Measurements from ENCODE around the gene BUB1B. TPM values are rescaled to one million over a fixed set of nuclear protein-coding genes. Genes with fewer than 3 reads are reported as not detected.
A peak's percentile ranks its signal among the peaks of the same experiment; 100 is the strongest.
"Not testable (repeated sequence)": the region's sequence is repeated elsewhere in the genome, so short reads cannot be mapped to it uniquely, and the experiment has no call there.

BUB1B gene
- total RNA-seq, 2 experiments from 2014 or later, result 102 to 106 TPM

- H3K4me1 Mint-ChIP-seq (ENCODE audit: low read depth); H3K4me3 Mint-ChIP-seq; H3K27ac Mint-ChIP-seq; H3K27me3 Mint-ChIP-seq (ENCODE audit: low read depth); intact Hi-C loops (cut with micrococcal nuclease); H3K9me3 Mint-ChIP-seq; DNase-seq; H3K36me3 Mint-ChIP-seq (ENCODE audit: low read depth): not testable (repeated sequence)
- CTCF ChIA-PET, result interaction anchor here (0.8 to 1.3 kb wide), 4 partner anchors 11 to 79 kb away, joined by 3 to 5 read pairs (median 3); no protein-coding TSS in a partner anchor
These were observed 36.5 kb upstream of the BUB1B start for GRCh38 chr15:40124333-40124732.

GRCh38 chr15:40124807-40125285 lies 36.0 kb upstream of the BUB1B start:
- H3K27me3 Mint-ChIP-seq (ENCODE audit: low read depth); H3K36me3 Mint-ChIP-seq (ENCODE audit: low read depth); H3K4me1 Mint-ChIP-seq (ENCODE audit: low read depth); H3K4me3 Mint-ChIP-seq; intact Hi-C loops (cut with micrococcal nuclease); H3K27ac Mint-ChIP-seq; DNase-seq; H3K9me3 Mint-ChIP-seq: not testable (repeated sequence)
- CTCF ChIA-PET, result interaction anchor here (0.8 to 1.1 kb wide), 3 partner anchors 10 to 79 kb away, joined by 3 read pairs; no protein-coding TSS in a partner anchor

GRCh38 chr15:40125950-40126349 lies 34.9 kb upstream of the BUB1B start:
- Mint-ChIP-seq H3K27me3 (ENCODE audit: low read depth) (no peaks in the 10 kb centered on the region), H3K9me3 (no peaks in the 10 kb centered on the region), H3K4me1 (ENCODE audit: low read depth) (no peaks in the 10 kb centered on the region), H3K27ac (no peak overlapping the region), H3K36me3 (ENCODE audit: low read depth) (no peaks in the 10 kb centered on the region), H3K4me3 (no peak overlapping the region)
- DNase-seq, result no peak
- intact Hi-C loops (cut with micrococcal nuclease), result no loop called here
- CTCF ChIA-PET, result no interaction called here

- Mint-ChIP-seq H3K27me3 (ENCODE audit: low read depth) (no peaks in the 10 kb centered on the region), H3K4me3 (no peak overlapping the region), H3K4me1 (ENCODE audit: low read depth) (no peaks in the 10 kb centered on the region), H3K9me3 (no peaks in the 10 kb centered on the region), H3K27ac (no peak overlapping the region), H3K36me3 (ENCODE audit: low read depth) (no peaks in the 10 kb centered on the region)
- intact Hi-C loops (cut with micrococcal nuclease), result loop anchor here (2.0 kb wide), 2 partner anchors 32 kb away; partner anchors contain the start of gene BUB1B
- CTCF ChIA-PET, result interaction anchor here (0.6 kb wide), 1 partner anchor 83 kb away, joined by 3 read pairs; no protein-coding TSS in a partner anchor
- peak; percentile 45 for DNase-seq
These were observed 31.9 kb upstream of the BUB1B start for GRCh38 chr15:40128766-40129660.

- intact Hi-C loops (cut with micrococcal nuclease), result no loop called here
- no peak overlapping the region for H3K4me3 Mint-ChIP-seq
- H3K27me3 Mint-ChIP-seq (ENCODE audit: low read depth), result no peaks in the 10 kb centered on the region
- no peak for DNase-seq
- H3K9me3 Mint-ChIP-seq, result no peaks in the 10 kb centered on the region
- H3K4me1 Mint-ChIP-seq (ENCODE audit: low read depth), result no peaks in the 10 kb centered on the region
- H3K36me3 Mint-ChIP-seq (ENCODE audit: low read depth), result no peaks in the 10 kb centered on the region
- no peak overlapping the region for H3K27ac Mint-ChIP-seq
- CTCF ChIA-PET, result no interaction called here
These were observed 30.8 kb upstream of the BUB1B start for GRCh38 chr15:40130118-40130517.

- H3K27me3 Mint-ChIP-seq (ENCODE audit: low read depth), result no peaks in the 10 kb centered on the region
- DNase-seq, result no peak
- H3K36me3 Mint-ChIP-seq (ENCODE audit: low read depth), result no peaks in the 10 kb centered on the region
- no peaks in the 10 kb centered on the region for H3K9me3 Mint-ChIP-seq
- no peak overlapping the region for H3K4me3 Mint-ChIP-seq
- CTCF ChIA-PET, result no interaction called here
- no peak overlapping the region for H3K27ac Mint-ChIP-seq
- H3K4me1 Mint-ChIP-seq (ENCODE audit: low read depth), result no peaks in the 10 kb centered on the region
- intact Hi-C loops (cut with micrococcal nuclease), result no loop called here
These were observed 29.9 kb upstream of the BUB1B start for GRCh38 chr15:40130799-40131502.

GRCh38 chr15:40133544-40133943 lies 27.3 kb upstream of the BUB1B start:
- CTCF ChIA-PET, result no interaction called here
- H3K27ac Mint-ChIP-seq, result no peak overlapping the region
- H3K4me3 Mint-ChIP-seq, result no peak overlapping the region
- H3K4me1 Mint-ChIP-seq (ENCODE audit: low read depth), result no peaks in the 10 kb centered on the region
- H3K9me3 Mint-ChIP-seq, result no peaks in the 10 kb centered on the region
- intact Hi-C loops (cut with micrococcal nuclease), result no loop called here
- H3K27me3 Mint-ChIP-seq (ENCODE audit: low read depth), result no peaks in the 10 kb centered on the region
- no peaks in the 10 kb centered on the region for H3K36me3 Mint-ChIP-seq (ENCODE audit: low read depth)
- no peak for DNase-seq

GRCh38 chr15:40134885-40135284 lies 26.0 kb upstream of the BUB1B start:
- CTCF ChIA-PET, result interaction anchor here (1.0 kb wide), 1 partner anchor 11 kb away, joined by 3 read pairs; no protein-coding TSS in a partner anchor
- Mint-ChIP-seq H3K4me3 (no peak overlapping the region), H3K4me1 (ENCODE audit: low read depth) (no peaks in the 10 kb centered on the region), H3K27me3 (ENCODE audit: low read depth) (no peaks in the 10 kb centered on the region), H3K27ac (no peak overlapping the region), H3K36me3 (ENCODE audit: low read depth) (no peaks in the 10 kb centered on the region), H3K9me3 (no peaks in the 10 kb centered on the region)
- intact Hi-C loops (cut with micrococcal nuclease), result no loop called here
- no peak for DNase-seq

- DNase-seq; CTCF ChIA-PET; H3K36me3 Mint-ChIP-seq (ENCODE audit: low read depth); H3K4me3 Mint-ChIP-seq; H3K4me1 Mint-ChIP-seq (ENCODE audit: low read depth); H3K27me3 Mint-ChIP-seq (ENCODE audit: low read depth); H3K27ac Mint-ChIP-seq; intact Hi-C loops (cut with micrococcal nuclease); H3K9me3 Mint-ChIP-seq: not testable (repeated sequence)
These were observed 24.9 kb upstream of the BUB1B start for GRCh38 chr15:40135846-40136450.

- CTCF ChIA-PET, result no interaction called here
- intact Hi-C loops (cut with micrococcal nuclease), result no loop called here
- Mint-ChIP-seq H3K9me3 (no peaks in the 10 kb centered on the region), H3K4me3 (no peak overlapping the region), H3K36me3 (ENCODE audit: low read depth) (no peaks in the 10 kb centered on the region), H3K4me1 (ENCODE audit: low read depth) (no peaks in the 10 kb centered on the region), H3K27ac (no peak overlapping the region), H3K27me3 (ENCODE audit: low read depth) (no peaks in the 10 kb centered on the region)
- DNase-seq, result no peak
These were observed 24.2 kb upstream of the BUB1B start for GRCh38 chr15:40136470-40137302.

- no peak for DNase-seq
- CTCF ChIA-PET, result no interaction called here
- Mint-ChIP-seq H3K4me1 (ENCODE audit: low read depth) (no peaks in the 10 kb centered on the region), H3K36me3 (ENCODE audit: low read depth) (no peaks in the 10 kb centered on the region), H3K4me3 (no peak overlapping the region), H3K9me3 (no peaks in the 10 kb centered on the region), H3K27me3 (ENCODE audit: low read depth) (no peaks in the 10 kb centered on the region), H3K27ac (no peak overlapping the region)
- intact Hi-C loops (cut with micrococcal nuclease), result no loop called here
These were observed 23.3 kb upstream of the BUB1B start for GRCh38 chr15:40137303-40138200.

Measured in activated naive CD4-positive, alpha-beta T cell treated with anti-CD3 and anti-CD28 coated beads for 36 hours (primary cell).